ENCODE data around the gene LAIR2.

DNA sequence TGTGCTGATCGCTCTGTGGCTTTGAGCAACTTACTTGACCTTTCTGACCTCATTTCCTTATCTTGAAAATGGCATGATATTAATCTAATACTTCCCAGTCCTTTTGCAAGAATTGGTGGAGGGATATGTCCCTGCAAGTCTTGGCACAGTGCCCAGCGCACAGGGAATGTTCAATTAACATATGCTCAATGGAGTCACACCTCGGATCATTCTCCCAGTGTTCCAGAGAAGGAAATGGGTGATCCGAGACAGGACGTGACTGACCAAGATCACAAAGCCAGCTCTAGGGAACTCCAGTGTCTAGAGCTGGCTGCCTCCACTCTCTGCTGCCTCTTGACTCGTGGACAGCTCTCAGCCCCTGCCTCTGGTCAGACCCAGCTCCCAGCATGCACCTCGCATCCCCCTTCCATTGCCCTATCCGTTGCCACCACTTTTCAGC, 33.1 kb upstream of the LAIR2 start:
- TF ChIP-seq CTCF (IDR thresholded peaks at IDR 0.05; ENCODE audit: insufficient read depth, low read length, poor library complexity, severe bottlenecking) (no peak), EZH2phosphoT487 (conservative IDR thresholded peaks at IDR 0.05; ENCODE audit: low read length) (no peak)
